Endothelial cell of umbilical vein (primary cell): ENCODE data around the gene KLF16.

Experiments used
- EZH2 ChIP-seq: IDR thresholded peaks from 2 replicates; pipeline ENCODE4 v1.6.1; 2012; ENCODE audit warnings: borderline replicate concordance, low read depth, mild to moderate bottlenecking, moderate library complexity, low read length, inconsistent platforms; ENCODE audit not compliant: severe bottlenecking
- POLR2AphosphoS5 ChIP-seq: IDR thresholded peaks from 2 replicates; pipeline ENCODE4 v1.6.1; 2012; ENCODE audit warnings: low read depth, mild to moderate bottlenecking, control low read depth, low read length, moderate library complexity; ENCODE audit not compliant: insufficient read depth

GRCh38 chr19:1806184-1807029 is 57.0 kb downstream of the KLF16 start:
- no peak for TF ChIP-seq POLR2AphosphoS5
- no peak for TF ChIP-seq EZH2
